NT2/D1 (cell line): ENCODE results near the gene EOMES.

Experiments used
- DNase-seq: peaks from one replicate; pipeline ENCODE4 v3.0.0-alpha.2; 2011; ENCODE audit warnings: low read depth, low spot score
- H3K27me3 ChIP-seq: 2 replicates; pipeline ENCODE4 v1.6.0; 2011; ENCODE audit warnings: mild to moderate bottlenecking; ENCODE audit not compliant: insufficient read length, insufficient read depth
- H3K36me3 ChIP-seq: 2 replicates; pipeline ENCODE4 v1.6.1; 2011; ENCODE audit warnings: mild to moderate bottlenecking, low read length, mixed read lengths; ENCODE audit not compliant: insufficient read depth, insufficient read length
- H3K4me1 ChIP-seq: 2 replicates; pipeline ENCODE4 v1.5.1; 2011; ENCODE audit not compliant: insufficient read depth, insufficient read length
- H3K4me3 ChIP-seq: 2 replicates; pipeline ENCODE4 v1.5.1; 2011; ENCODE audit warnings: low read depth; ENCODE audit not compliant: insufficient read length
- H3K9ac ChIP-seq: 2 replicates; pipeline ENCODE4 v1.6.0; 2011; ENCODE audit warnings: low read depth; ENCODE audit not compliant: insufficient read length
- H3K9me3 ChIP-seq: 2 replicates; pipeline ENCODE4 v1.5.1; 2011; ENCODE audit warnings: mild to moderate bottlenecking, low read length; ENCODE audit not compliant: insufficient read depth
- SUZ12 ChIP-seq: IDR thresholded peaks from 2 replicates; pipeline ENCODE4 v1.6.1; 2011; ENCODE audit not compliant: insufficient read length, insufficient read depth; ENCODE audit errors: extremely low read depth
- YY1 ChIP-seq: IDR thresholded peaks from 2 replicates; pipeline ENCODE4 v1.6.1; 2011; ENCODE audit not compliant: insufficient read length, insufficient read depth
- ZNF274 ChIP-seq: IDR thresholded peaks from 2 replicates; pipeline ENCODE4 v1.6.1; 2011; ENCODE audit warnings: mild to moderate bottlenecking, low read depth, low read length

The EOMES gene

DNA sequence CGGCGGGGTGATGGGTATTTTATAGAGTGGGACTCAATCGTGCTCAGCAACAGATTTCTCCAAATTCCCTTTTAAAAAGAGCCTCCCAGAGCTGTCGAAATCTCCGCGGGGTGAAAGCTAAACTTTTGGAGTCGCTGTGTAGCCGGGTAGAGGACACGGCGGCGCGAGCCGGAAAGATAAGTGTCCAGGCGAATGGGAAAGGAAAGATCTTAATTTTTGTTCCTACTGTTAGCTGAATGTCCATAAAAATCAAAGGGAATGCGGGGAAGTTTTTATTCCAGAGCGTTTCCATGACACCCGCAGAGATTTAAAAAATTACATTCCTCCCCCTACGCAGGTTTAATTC is 9.1 kb downstream of the EOMES start:
- H3K9ac ChIP-seq = peak overlapping the region; percentile 6
- no peaks in the 10 kb centered on the region for H3K9me3 ChIP-seq
- H3K36me3 ChIP-seq = no peaks in the 10 kb centered on the region
- TF ChIP-seq ZNF274 = no peak
- peak; percentile 79 for TF ChIP-seq SUZ12
- TF ChIP-seq YY1 = no peak
- peaks cover 77% of the 10 kb centered on the region for H3K27me3 ChIP-seq
- DNase-seq = no peak
- H3K4me3 ChIP-seq = peak overlapping the region; percentile 40
- H3K4me1 ChIP-seq = peaks cover 10% of the 10 kb centered on the region

DNA sequence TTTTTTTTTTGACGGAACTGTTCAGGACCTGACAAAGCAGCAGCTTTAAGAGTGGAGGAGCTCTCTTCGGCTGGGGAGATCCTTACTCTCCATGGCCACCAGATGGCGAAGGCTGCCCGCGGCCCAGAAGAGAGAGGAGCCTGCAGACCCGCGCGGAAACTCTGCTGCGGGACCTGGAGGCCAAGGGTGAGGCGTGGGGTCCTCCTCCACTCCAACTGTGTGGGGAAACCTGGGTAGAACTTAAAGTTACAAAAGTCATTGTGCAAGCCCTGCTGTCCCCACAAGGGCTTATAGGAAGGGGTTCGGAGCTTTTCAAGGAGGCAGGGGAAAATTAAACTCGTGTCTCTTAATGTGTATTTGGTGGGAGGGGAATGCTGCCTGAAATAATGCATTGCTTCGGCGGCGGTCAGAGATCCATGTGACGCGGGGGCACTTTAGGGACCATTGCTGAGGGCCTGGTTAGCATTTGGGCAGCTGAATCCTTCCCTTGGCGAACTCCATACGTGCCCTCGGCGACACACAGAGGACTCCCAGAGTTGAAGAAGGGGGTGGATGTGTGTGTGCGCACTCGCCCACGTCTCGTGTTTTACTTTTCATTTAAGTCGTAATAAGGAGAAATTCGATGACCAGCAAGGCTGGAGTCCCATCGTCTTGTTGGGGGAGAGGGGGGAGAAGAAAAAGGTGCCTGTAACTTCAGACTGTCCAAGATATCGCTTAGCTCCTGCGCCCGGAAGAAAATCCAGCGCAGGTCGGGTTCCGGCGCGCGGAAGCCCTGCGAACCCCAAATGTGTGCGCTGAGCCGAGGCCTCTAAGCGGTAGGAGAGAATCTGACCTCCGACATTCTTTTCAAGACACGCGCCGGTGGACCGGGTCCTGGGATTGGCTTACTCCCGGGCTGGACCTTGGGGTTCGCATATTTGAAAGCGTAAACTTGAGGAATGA is 9.7 kb downstream of the EOMES start:
- H3K9ac ChIP-seq = peak overlapping the region; percentile 51
- peaks cover 73% of the 10 kb centered on the region for H3K27me3 ChIP-seq
- peaks cover 10% of the 10 kb centered on the region for H3K4me1 ChIP-seq
- TF ChIP-seq ZNF274 (no peak), YY1 (no peak), SUZ12 (peak; percentile 50)
- H3K4me3 ChIP-seq = peak overlapping the region; percentile 40
- DNase-seq = peak; percentile 76
- H3K36me3 ChIP-seq = no peaks in the 10 kb centered on the region
- H3K9me3 ChIP-seq = no peaks in the 10 kb centered on the region

DNA sequence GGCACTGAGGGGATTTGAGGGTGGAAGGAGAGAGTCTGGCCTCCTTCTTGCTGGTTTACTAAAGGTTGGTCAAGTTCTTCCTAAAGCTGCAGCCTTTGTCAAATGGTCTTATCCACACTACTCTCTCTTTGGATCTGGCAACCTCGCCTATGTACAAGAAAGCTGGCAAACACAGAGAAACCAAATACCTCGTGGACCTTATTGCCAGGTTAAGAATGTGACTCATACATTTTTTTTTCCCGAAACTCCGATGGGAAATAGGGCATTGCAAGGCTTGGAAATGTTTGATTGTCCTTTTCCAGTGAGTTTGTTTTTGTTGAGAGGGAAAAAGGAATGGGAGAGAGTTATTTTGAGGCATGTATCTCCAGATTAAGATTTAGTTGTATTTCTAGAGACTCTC is 13.9 kb downstream of the EOMES start:
- TF ChIP-seq SUZ12 = no peak
- no peak for TF ChIP-seq ZNF274
- no peak for TF ChIP-seq YY1
- Histone ChIP-seq H3K9me3 (no peaks in the 10 kb centered on the region), H3K9ac (no peak overlapping the region), H3K4me3 (no peak overlapping the region), H3K27me3 (peaks cover 31% of the 10 kb centered on the region), H3K36me3 (no peaks in the 10 kb centered on the region), H3K4me1 (peaks cover 5% of the 10 kb centered on the region)
- DNase-seq = no peak

DNA sequence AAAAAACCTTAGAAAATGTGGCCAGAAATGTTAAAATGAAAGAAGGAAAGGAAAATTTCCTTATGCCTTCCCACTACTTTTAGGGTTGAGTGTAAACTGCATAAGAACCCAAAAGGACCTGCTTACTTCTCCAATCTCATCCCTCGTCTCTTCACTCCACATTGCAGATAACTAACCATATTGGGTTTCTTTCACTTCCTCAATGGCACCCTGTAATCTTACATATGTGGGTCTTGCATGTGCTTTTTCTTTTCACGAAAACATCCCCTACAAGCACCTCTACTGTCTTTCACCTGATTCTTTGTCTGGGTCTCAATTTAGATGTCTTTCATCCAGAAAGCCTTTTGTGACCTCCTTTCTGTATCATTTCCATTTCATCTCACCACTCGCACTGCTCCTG is 23.1 kb downstream of the EOMES start:
- no peak overlapping the region for H3K9ac ChIP-seq
- H3K36me3 ChIP-seq = no peaks in the 10 kb centered on the region
- H3K27me3 ChIP-seq = no peaks in the 10 kb centered on the region
- H3K4me3 ChIP-seq = no peak overlapping the region
- TF ChIP-seq YY1 (no peak), SUZ12 (no peak), ZNF274 (no peak)
- H3K4me1 ChIP-seq = no peaks in the 10 kb centered on the region
- no peak for DNase-seq
- H3K9me3 ChIP-seq = no peaks in the 10 kb centered on the region

DNA sequence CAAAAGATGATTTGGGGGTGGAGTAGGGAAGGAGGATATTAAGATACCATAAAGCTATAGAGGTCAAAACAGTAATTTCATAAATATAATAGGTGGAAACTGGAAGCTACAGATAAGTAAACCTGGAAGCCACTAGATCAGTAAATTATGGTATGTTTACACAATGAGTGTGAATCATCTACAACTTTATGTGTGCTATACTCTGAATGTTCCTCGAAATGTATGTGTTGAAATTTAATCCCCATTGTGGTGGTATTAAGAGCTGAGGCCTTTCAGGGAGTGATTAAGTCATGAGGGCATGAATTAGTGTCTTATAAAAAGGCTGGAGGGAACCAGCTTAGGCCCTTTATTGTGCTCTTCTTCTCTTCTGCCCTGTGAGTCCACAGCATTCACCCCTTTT is 25.2 kb downstream of the EOMES start:
- TF ChIP-seq YY1 (no peak), SUZ12 (no peak), ZNF274 (no peak)
- H3K4me1 ChIP-seq = no peaks in the 10 kb centered on the region
- no peaks in the 10 kb centered on the region for H3K27me3 ChIP-seq
- no peak overlapping the region for H3K4me3 ChIP-seq
- no peak overlapping the region for H3K9ac ChIP-seq
- no peaks in the 10 kb centered on the region for H3K36me3 ChIP-seq
- no peaks in the 10 kb centered on the region for H3K9me3 ChIP-seq
- DNase-seq = no peak

DNA sequence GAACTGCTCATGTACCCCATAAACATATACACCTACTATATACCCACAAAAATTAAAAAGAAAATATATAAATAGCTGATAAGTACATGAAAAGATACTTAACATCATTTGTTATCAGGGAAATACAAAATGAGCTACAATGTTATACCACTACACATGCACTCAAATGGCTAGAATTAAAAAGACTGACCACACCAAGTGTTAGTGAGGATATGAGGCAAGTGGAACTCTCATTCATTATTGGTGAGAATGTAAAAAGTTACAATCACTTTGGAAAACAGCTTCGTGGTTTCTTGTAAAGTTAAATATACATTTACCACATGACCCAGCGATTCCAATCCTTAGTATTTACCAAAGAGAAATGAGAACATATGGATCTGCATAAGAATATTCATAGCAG is 26.5 kb downstream of the EOMES start:
- Histone ChIP-seq H3K4me3 (no peak overlapping the region), H3K9me3 (no peaks in the 10 kb centered on the region), H3K36me3 (no peaks in the 10 kb centered on the region), H3K27me3 (no peaks in the 10 kb centered on the region), H3K9ac (no peak overlapping the region), H3K4me1 (no peaks in the 10 kb centered on the region)
- no peak for TF ChIP-seq YY1
- DNase-seq = no peak

DNA sequence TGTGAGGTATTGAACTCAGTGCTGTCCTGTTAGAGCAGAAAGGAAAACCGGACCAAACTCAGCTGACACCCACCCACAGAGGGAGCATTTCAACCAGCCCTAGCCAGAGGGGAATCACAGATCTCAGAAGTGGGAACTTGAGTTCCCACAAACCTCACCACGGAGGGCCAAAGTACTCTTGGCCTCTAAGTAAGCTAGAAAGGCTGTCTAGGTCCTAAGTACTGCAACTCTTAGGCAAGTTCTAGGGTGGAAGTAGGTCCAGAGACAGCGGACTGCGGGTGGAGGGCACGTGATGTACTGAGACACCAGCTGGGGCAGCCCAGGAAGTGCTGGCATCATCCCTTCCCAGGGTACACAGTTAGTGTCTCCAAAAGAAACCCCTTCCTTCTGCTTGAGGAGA is 34.1 kb downstream of the EOMES start:
- Histone ChIP-seq H3K4me1 (no peaks in the 10 kb centered on the region), H3K27me3 (no peaks in the 10 kb centered on the region), H3K9ac (no peak overlapping the region), H3K4me3 (no peak overlapping the region), H3K36me3 (no peaks in the 10 kb centered on the region), H3K9me3 (no peaks in the 10 kb centered on the region; the same call in 1 of the 2 replicates)
- DNase-seq = no peak
- TF ChIP-seq SUZ12 = no peak
- TF ChIP-seq YY1 = no peak
- TF ChIP-seq ZNF274 = no peak

DNA sequence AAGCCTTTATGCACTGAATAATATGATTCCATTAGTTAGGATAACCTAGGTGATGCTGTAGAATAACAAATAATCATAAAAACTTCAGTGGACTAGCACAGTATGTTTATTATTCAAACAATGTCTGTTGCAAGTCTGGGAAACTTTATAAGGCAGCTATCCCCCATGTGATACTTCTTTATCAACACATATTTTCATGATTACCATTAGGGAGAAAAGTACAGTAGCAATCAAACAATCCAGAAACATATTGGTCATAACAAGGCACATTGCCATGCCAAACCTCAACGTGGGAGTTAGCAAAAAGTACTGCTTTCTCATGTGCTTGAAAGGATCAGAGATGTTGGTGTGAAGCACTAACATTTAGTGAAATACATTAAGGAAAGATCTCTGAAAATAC is 35.5 kb downstream of the EOMES start:
- H3K27me3 ChIP-seq = no peaks in the 10 kb centered on the region
- DNase-seq = no peak
- H3K9me3 ChIP-seq = no peaks in the 10 kb centered on the region; the same call in 1 of the 2 replicates
- no peak overlapping the region for H3K9ac ChIP-seq
- no peaks in the 10 kb centered on the region for H3K4me1 ChIP-seq
- no peak for TF ChIP-seq YY1
- TF ChIP-seq ZNF274 = no peak
- TF ChIP-seq SUZ12 = no peak
- no peak overlapping the region for H3K4me3 ChIP-seq
- H3K36me3 ChIP-seq = no peaks in the 10 kb centered on the region
